Stimulated activated naive CD4-positive, alpha-beta T cell (primary cell): ENCODE results near the gene TUBG2.
A peak's percentile ranks its signal among the peaks of the same experiment; 100 is the strongest.

ENCODE experiments used
- DNase-seq, 6 experiments: peaks; one replicate each; lab custom pipeline; 2025; lab: John Stamatoyannopoulos, UW

Gene TUBG2

GRCh38 chr17:42677012-42677857 lies 18.2 kb downstream of the TUBG2 start:
- DNase-seq: peak; percentile 89 to 97 (median 94)

GRCh38 chr17:42677921-42678781 lies 19.1 kb downstream of the TUBG2 start:
- DNase-seq: peak; percentile 25 to 66 (median 56)

- peak in 5 of 6 experiments; percentile 35 to 66 (median 45) for DNase-seq
Observed at GRCh38 chr17:42678951-42679491, 19.9 kb downstream of the TUBG2 start.

- peak; percentile 40 to 74 (median 62) for DNase-seq
Observed at GRCh38 chr17:42679492-42680330, 20.6 kb downstream of the TUBG2 start.

- no peak for DNase-seq
Observed at GRCh38 chr17:42680331-42680808, 21.3 kb downstream of the TUBG2 start.

- peak in 1 of 6 experiments; percentile 16 for DNase-seq
Observed at GRCh38 chr17:42681976-42682721, 23.1 kb downstream of the TUBG2 start, which contains the start of gene CNTNAP1. Gene CNTNAP1, plus strand, starts transcription at chr17:42682531. Its CDS starts 299 bp downstream, at chr17:42682830.

- DNase-seq: peak in 2 of 6 experiments; percentile 8 to 12
Observed at GRCh38 chr17:42682722-42683403, 23.8 kb downstream of the TUBG2 start.

GRCh38 chr17:42683407-42684034 lies 24.4 kb downstream of the TUBG2 start:
- DNase-seq: peak in 2 of 6 experiments; percentile 7 to 20

GRCh38 chr17:42684929-42685556 lies 26.0 kb downstream of the TUBG2 start:
- DNase-seq: no peak

- no peak for DNase-seq
Observed at GRCh38 chr17:42685831-42686230, 26.7 kb downstream of the TUBG2 start.

- no peak for DNase-seq
Observed at GRCh38 chr17:42686520-42687128, 27.5 kb downstream of the TUBG2 start.

- no peak for DNase-seq
Observed at GRCh38 chr17:42687707-42688320, 28.7 kb downstream of the TUBG2 start.

GRCh38 chr17:42690596-42690995 lies 31.5 kb downstream of the TUBG2 start:
- DNase-seq: no peak

GRCh38 chr17:42691021-42691545 lies 32.0 kb downstream of the TUBG2 start:
- no peak for DNase-seq

GRCh38 chr17:42692489-42692888 lies 33.4 kb downstream of the TUBG2 start:
- no peak for DNase-seq

GRCh38 chr17:42694524-42694923 lies 35.4 kb downstream of the TUBG2 start:
- DNase-seq: no peak

GRCh38 chr17:42695500-42695899 lies 36.4 kb downstream of the TUBG2 start:
- DNase-seq: no peak
